HepG2 (cell line): ENCODE measurements around the gene HTRA2. TPM values are rescaled to one million over a fixed set of nuclear protein-coding genes. Genes with fewer than 3 reads are reported as not detected.

Source experiments
- ATRX ChIP-seq: sonication (generic); formaldehyde crosslinking; IDR thresholded peaks from 2 replicates; pipeline ENCODE4 v1.4.0; 2020; ENCODE audit warnings: missing genetic modification reagents, borderline replicate concordance
- FOXJ3 ChIP-seq: sonication (generic); formaldehyde crosslinking; IDR thresholded peaks from 2 replicates; pipeline ENCODE4 v1.4.0; 2020; ENCODE audit warnings: missing genetic modification reagents, mild to moderate bottlenecking, borderline replicate concordance
- HOXD1 ChIP-seq: sonication (generic); formaldehyde crosslinking; IDR thresholded peaks from 2 replicates; pipeline ENCODE4 v1.5.0; 2020; ENCODE audit warnings: missing genetic modification reagents
- IKZF1 ChIP-seq: fragments of 450-650 bp; IDR thresholded peaks from 2 replicates; pipeline ENCODE4 v1.7.1; 2016
- SOX6 ChIP-seq, 2 experiments: fragments of 450-650 bp in 1 of 2; sonication (generic) in 1 of 2; formaldehyde crosslinking in 1 of 2; IDR thresholded peaks; 2 replicates each; pipeline versions ENCODE4 v1.4.0 to v1.6.1; 2017 to 2020; ENCODE audit warnings: antibody characterized with exemption in 1 of 2, mild to moderate bottlenecking in 1 of 2, missing genetic modification reagents in 1 of 2
- ZNF468 ChIP-seq: sonication (generic); formaldehyde crosslinking; IDR thresholded peaks from 2 replicates; pipeline ENCODE4 v1.8.0; 2022; ENCODE audit warnings: mild to moderate bottlenecking, moderate library complexity, missing genetic modification reagents
- ZNF552 ChIP-seq: sonication (generic); formaldehyde crosslinking; IDR thresholded peaks from 2 replicates; pipeline ENCODE4 v1.9.0; 2022; ENCODE audit warnings: missing genetic modification reagents, mild to moderate bottlenecking, borderline replicate concordance
- ZNF615 ChIP-seq: sonication (generic); formaldehyde crosslinking; IDR thresholded peaks from 2 replicates; pipeline ENCODE4 v1.5.0; 2020; ENCODE audit warnings: mild to moderate bottlenecking, missing genetic modification reagents, borderline replicate concordance
- polyA plus RNA-seq, 8 experiments: library from polyadenylated mRNA; depleted of rRNA in 3 of 8; stranded (reverse) in 7 of 8; unstranded in 1 of 8; fragments of >200 nt; fragmentation: Illumina TruSeq in 4 of 8; extraction: Trizol in 4 of 8; gene quantifications; 2 replicates each; pipeline versions ENCODE4 v1.2.1 to v1.2.3, GENCODE V29; 2011 to 2016; ENCODE audit warnings: low read depth in 4 of 8, missing spikeins in 1 of 8, mixed read lengths in 1 of 8; ENCODE audit not compliant: insufficient read depth in 1 of 8
- total RNA-seq, 5 experiments: library from RNA; depleted of rRNA; stranded (reverse); fragments of >200 nt; fragmentation: Illumina TruSeq; extraction: Trizol; gene quantifications; 2 replicates each; pipeline ENCODE4 v1.2.3, GENCODE V29; 2016; ENCODE audit warnings: low read depth in 1 of 5
- TF ChIP-seq, protein P1 (sequence below), 2 experiments: sonication (generic) in 1 of 2; formaldehyde crosslinking in 1 of 2; IDR thresholded peaks; 2 replicates each; pipeline versions ENCODE4 v1.6.1 to v1.9.0; 2014 to 2022; ENCODE audit warnings: antibody characterized with exemption in 1 of 2, borderline replicate concordance in 1 of 2, inconsistent platforms in 1 of 2, low read depth in 1 of 2, missing genetic modification reagents in 1 of 2
- TF ChIP-seq, protein P2 (sequence below): sonication (generic); formaldehyde crosslinking; IDR thresholded peaks from 2 replicates; pipeline ENCODE4 v1.5.0; 2020; ENCODE audit warnings: missing genetic modification reagents
- TF ChIP-seq, protein P3 (sequence below): sonication (generic); formaldehyde crosslinking; IDR thresholded peaks from 2 replicates; pipeline ENCODE4 v1.5.0; 2020; ENCODE audit warnings: mild to moderate bottlenecking, missing genetic modification reagents, borderline replicate concordance

Gene HTRA2
- total and polyA plus RNA-seq, 2 of the 13 experiments (the other 11 are each of a cell fraction or from before 2014, with no cell fraction given), result 47.7 to 50.3 TPM

DNA sequence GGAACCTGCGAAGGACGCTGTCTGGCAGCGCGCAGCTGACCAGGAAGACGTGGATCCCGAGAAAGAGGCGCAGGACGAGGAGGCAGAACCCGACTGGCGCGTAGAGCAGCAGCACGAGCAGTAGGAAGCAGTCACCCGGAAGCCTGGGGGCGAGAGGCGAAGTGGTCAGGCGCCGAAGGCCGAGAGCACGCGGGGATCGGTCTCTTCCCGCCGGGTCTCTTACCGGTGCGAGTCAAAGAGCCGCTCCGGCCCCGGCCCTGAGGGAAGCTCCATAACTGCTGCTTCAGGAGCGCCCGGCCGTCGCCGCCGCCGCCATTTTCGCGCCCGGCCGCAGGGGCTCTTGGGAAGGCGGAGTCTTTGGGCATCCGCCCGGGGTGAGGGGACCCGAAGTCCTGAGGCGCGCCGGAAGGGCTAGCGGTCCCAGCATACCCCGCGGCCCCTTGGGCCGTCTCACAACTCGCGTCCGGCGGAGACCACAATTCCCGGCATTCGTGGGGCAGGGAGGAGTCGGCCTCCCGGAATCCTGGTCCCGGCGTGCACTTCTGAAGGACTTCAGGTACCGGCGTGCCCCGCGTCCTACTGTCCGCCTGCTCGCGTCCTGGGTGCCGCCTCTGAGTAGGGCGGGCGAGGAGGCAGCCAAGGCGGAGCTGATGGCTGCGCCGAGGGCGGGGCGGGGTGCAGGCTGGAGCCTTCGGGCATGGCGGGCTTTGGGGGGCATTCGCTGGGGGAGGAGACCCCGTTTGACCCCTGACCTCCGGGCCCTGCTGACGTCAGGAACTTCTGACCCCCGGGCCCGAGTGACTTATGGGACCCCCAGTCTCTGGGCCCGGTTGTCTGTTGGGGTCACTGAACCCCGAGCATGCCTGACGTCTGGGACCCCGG, at the start of gene HTRA2, which contains the start of gene AUP1 (continued):
- TF ChIP-seq, protein P1, sequence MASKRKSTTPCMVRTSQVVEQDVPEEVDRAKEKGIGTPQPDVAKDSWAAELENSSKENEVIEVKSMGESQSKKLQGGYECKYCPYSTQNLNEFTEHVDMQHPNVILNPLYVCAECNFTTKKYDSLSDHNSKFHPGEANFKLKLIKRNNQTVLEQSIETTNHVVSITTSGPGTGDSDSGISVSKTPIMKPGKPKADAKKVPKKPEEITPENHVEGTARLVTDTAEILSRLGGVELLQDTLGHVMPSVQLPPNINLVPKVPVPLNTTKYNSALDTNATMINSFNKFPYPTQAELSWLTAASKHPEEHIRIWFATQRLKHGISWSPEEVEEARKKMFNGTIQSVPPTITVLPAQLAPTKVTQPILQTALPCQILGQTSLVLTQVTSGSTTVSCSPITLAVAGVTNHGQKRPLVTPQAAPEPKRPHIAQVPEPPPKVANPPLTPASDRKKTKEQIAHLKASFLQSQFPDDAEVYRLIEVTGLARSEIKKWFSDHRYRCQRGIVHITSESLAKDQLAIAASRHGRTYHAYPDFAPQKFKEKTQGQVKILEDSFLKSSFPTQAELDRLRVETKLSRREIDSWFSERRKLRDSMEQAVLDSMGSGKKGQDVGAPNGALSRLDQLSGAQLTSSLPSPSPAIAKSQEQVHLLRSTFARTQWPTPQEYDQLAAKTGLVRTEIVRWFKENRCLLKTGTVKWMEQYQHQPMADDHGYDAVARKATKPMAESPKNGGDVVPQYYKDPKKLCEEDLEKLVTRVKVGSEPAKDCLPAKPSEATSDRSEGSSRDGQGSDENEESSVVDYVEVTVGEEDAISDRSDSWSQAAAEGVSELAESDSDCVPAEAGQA (IDR thresholded peaks at IDR 0.05; ENCODE audit: low read depth), result peak; percentile 86
- TF ChIP-seq, protein P1 (CRISPR knock-in tag; IDR thresholded peaks at IDR 0.05; ENCODE audit: borderline replicate concordance), result no peak
- TF ChIP-seq IKZF1, result no peak
- peak; percentile 61; the same call in 1 of the 2 replicates for TF ChIP-seq FOXJ3
- no peak; the same call in 1 of the 2 replicates for TF ChIP-seq HOXD1 (CRISPR knock-in tag)
- peak; percentile 88; the same call in 1 of the 2 replicates for TF ChIP-seq ZNF552 (CRISPR knock-in tag)
- TF ChIP-seq, protein P2, sequence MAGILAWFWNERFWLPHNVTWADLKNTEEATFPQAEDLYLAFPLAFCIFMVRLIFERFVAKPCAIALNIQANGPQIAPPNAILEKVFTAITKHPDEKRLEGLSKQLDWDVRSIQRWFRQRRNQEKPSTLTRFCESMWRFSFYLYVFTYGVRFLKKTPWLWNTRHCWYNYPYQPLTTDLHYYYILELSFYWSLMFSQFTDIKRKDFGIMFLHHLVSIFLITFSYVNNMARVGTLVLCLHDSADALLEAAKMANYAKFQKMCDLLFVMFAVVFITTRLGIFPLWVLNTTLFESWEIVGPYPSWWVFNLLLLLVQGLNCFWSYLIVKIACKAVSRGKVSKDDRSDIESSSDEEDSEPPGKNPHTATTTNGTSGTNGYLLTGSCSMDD, result no peak
- peak; percentile 92; the same call in 1 of the 2 replicates for TF ChIP-seq ZNF615 (CRISPR knock-in tag)
- no peak for TF ChIP-seq ZNF468 (CRISPR knock-in tag)
- TF ChIP-seq, protein P3, sequence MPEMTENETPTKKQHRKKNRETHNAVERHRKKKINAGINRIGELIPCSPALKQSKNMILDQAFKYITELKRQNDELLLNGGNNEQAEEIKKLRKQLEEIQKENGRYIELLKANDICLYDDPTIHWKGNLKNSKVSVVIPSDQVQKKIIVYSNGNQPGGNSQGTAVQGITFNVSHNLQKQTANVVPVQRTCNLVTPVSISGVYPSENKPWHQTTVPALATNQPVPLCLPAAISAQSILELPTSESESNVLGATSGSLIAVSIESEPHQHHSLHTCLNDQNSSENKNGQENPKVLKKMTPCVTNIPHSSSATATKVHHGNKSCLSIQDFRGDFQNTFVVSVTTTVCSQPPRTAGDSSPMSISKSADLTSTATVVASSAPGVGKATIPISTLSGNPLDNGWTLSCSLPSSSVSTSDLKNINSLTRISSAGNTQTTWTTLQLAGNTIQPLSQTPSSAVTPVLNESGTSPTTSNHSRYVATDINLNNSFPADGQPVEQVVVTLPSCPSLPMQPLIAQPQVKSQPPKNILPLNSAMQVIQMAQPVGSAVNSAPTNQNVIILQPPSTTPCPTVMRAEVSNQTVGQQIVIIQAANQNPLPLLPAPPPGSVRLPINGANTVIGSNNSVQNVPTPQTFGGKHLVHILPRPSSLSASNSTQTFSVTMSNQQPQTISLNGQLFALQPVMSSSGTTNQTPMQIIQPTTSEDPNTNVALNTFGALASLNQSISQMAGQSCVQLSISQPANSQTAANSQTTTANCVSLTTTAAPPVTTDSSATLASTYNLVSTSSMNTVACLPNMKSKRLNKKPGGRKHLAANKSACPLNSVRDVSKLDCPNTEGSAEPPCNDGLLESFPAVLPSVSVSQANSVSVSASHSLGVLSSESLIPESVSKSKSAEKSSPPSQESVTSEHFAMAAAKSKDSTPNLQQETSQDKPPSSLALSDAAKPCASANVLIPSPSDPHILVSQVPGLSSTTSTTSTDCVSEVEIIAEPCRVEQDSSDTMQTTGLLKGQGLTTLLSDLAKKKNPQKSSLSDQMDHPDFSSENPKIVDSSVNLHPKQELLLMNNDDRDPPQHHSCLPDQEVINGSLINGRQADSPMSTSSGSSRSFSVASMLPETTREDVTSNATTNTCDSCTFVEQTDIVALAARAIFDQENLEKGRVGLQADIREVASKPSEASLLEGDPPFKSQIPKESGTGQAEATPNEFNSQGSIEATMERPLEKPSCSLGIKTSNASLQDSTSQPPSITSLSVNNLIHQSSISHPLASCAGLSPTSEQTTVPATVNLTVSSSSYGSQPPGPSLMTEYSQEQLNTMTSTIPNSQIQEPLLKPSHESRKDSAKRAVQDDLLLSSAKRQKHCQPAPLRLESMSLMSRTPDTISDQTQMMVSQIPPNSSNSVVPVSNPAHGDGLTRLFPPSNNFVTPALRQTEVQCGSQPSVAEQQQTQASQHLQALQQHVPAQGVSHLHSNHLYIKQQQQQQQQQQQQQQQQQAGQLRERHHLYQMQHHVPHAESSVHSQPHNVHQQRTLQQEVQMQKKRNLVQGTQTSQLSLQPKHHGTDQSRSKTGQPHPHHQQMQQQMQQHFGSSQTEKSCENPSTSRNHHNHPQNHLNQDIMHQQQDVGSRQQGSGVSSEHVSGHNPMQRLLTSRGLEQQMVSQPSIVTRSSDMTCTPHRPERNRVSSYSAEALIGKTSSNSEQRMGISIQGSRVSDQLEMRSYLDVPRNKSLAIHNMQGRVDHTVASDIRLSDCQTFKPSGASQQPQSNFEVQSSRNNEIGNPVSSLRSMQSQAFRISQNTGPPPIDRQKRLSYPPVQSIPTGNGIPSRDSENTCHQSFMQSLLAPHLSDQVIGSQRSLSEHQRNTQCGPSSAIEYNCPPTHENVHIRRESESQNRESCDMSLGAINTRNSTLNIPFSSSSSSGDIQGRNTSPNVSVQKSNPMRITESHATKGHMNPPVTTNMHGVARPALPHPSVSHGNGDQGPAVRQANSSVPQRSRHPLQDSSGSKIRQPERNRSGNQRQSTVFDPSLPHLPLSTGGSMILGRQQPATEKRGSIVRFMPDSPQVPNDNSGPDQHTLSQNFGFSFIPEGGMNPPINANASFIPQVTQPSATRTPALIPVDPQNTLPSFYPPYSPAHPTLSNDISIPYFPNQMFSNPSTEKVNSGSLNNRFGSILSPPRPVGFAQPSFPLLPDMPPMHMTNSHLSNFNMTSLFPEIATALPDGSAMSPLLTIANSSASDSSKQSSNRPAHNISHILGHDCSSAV (CRISPR knock-in tag), result peak; percentile 80; the same call in 1 of the 2 replicates
- TF ChIP-seq ATRX (CRISPR knock-in tag), result no peak
- no peak for TF ChIP-seq SOX6 (IDR thresholded peaks at IDR 0.05)
- peak; percentile 82 for TF ChIP-seq SOX6 (CRISPR knock-in tag; IDR thresholded peaks at IDR 0.05)
